Measurements from ENCODE around the gene GTSE1. TPM values are rescaled to one million over a fixed set of nuclear protein-coding genes. Genes with fewer than 3 reads are reported as not detected.

GTSE1 gene
- total RNA-seq, 1 experiment from 2014 or later, result 20.6 TPM

DNA sequence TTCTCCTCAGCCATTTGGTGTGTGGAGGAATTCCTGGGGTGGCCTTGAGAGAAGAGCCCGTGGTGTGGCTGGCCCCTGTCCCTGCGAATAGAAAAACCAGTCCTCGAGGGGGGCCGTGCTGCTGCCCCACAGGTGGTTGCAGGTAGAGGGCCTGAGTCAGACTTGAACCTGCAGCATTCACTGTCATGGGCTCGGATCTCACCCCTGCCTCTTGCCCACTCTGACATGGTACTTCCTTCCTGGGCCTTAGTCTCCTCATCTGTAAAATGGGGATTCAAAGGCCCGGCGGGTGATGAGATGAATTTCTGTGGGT is 58.3 kb downstream of the GTSE1 start:
- no peaks in the 10 kb centered on the region for H3F3A ChIP-seq (ENCODE audit: low read length, unreplicated experiment)
- no peak overlapping the region for H3K4me2 ChIP-seq (ENCODE audit: low read length)
- H3K9ac ChIP-seq (ENCODE audit: low read length), result no peak overlapping the region
- intact Hi-C loops (cut with micrococcal nuclease), result no loop called here
- TF ChIP-seq EZH2 (IDR thresholded peaks at IDR 0.05; ENCODE audit: low read length, unreplicated experiment), result no peak
- no peak for TF ChIP-seq EZH2phosphoT487 (IDR thresholded peaks at IDR 0.05; ENCODE audit: borderline replicate concordance, low read length)
- TF ChIP-seq CTCF (conservative IDR thresholded peaks at IDR 0.05; ENCODE audit: low read depth, low read length), result no peak
- no peaks in the 10 kb centered on the region for H3K9me3 ChIP-seq (ENCODE audit: low read length)
- no peaks in the 10 kb centered on the region for H3K79me2 ChIP-seq (ENCODE audit: low read length)
- CTCF ChIA-PET, result interaction anchor here (1.0 kb wide), 1 partner anchor 187 kb away, joined by 3 read pairs; no protein-coding TSS in a partner anchor
- no peak for ATAC-seq
- no peak overlapping the region for H2AFZ ChIP-seq (ENCODE audit: low read length)
- peaks cover 16% of the 10 kb centered on the region for H3K36me3 ChIP-seq (ENCODE audit: low read depth, low read length)
- no peak overlapping the region for H3K27ac ChIP-seq (ENCODE audit: low read length)
- POLR2A ChIA-PET (ENCODE audit: unreplicated experiment), result no interaction called here
- DNase-seq, result no peak
- no TSS peak for BruUV-seq (replicated peaks)
- H3K27me3 ChIP-seq (ENCODE audit: low read length), result no peaks in the 10 kb centered on the region
- H3K4me3 ChIP-seq (ENCODE audit: low read length), result no peak overlapping the region
- H3K4me1 ChIP-seq (ENCODE audit: insufficient read depth, low read length), result peaks cover 4% of the 10 kb centered on the region; the same call in 1 of the 2 replicates
- no peaks in the 10 kb centered on the region for H3K9me2 ChIP-seq (replicated peaks; ENCODE audit: low read length)
- no peaks in the 10 kb centered on the region for H4K20me1 ChIP-seq (ENCODE audit: low read length)

- H2AFZ ChIP-seq (ENCODE audit: low read length), result no peak overlapping the region
- ATAC-seq (peak; percentile 54), DNase-seq (peak; percentile 67)
- H3K9me3 ChIP-seq (ENCODE audit: low read length), result no peaks in the 10 kb centered on the region
- ChIA-PET POLR2A (ENCODE audit: unreplicated experiment) (no interaction called here), CTCF (interaction anchor here (0.5 to 1.0 kb wide), 2 partner anchors 107 to 186 kb away, joined by 3 to 6 read pairs; no protein-coding TSS in a partner anchor)
- BruUV-seq (replicated peaks), result no TSS peak
- no peak overlapping the region for H3K9ac ChIP-seq (ENCODE audit: low read length)
- no peaks in the 10 kb centered on the region for H3K9me2 ChIP-seq (replicated peaks; ENCODE audit: low read length)
- no peak overlapping the region for H3K4me2 ChIP-seq (ENCODE audit: low read length)
- H3K4me3 ChIP-seq (ENCODE audit: low read length), result no peak overlapping the region
- H3K4me1 ChIP-seq (ENCODE audit: insufficient read depth, low read length), result peaks cover 4% of the 10 kb centered on the region; the same call in 1 of the 2 replicates
- H3K27me3 ChIP-seq (ENCODE audit: low read length), result no peaks in the 10 kb centered on the region
- no peaks in the 10 kb centered on the region for H4K20me1 ChIP-seq (ENCODE audit: low read length)
- H3F3A ChIP-seq (ENCODE audit: low read length, unreplicated experiment), result no peaks in the 10 kb centered on the region
- H3K79me2 ChIP-seq (ENCODE audit: low read length), result no peaks in the 10 kb centered on the region
- no peak overlapping the region for H3K27ac ChIP-seq (ENCODE audit: low read length)
- intact Hi-C loops (cut with micrococcal nuclease), result no loop called here
- TF ChIP-seq EZH2phosphoT487 (IDR thresholded peaks at IDR 0.05; ENCODE audit: borderline replicate concordance, low read length), result no peak
- peak; percentile 76 for TF ChIP-seq CTCF (conservative IDR thresholded peaks at IDR 0.05; ENCODE audit: low read depth, low read length)
- H3K36me3 ChIP-seq (ENCODE audit: low read depth, low read length), result peaks cover 15% of the 10 kb centered on the region
Measured at GRCh38 chr22:46355369-46355995, 58.8 kb downstream of the GTSE1 start.

DNA sequence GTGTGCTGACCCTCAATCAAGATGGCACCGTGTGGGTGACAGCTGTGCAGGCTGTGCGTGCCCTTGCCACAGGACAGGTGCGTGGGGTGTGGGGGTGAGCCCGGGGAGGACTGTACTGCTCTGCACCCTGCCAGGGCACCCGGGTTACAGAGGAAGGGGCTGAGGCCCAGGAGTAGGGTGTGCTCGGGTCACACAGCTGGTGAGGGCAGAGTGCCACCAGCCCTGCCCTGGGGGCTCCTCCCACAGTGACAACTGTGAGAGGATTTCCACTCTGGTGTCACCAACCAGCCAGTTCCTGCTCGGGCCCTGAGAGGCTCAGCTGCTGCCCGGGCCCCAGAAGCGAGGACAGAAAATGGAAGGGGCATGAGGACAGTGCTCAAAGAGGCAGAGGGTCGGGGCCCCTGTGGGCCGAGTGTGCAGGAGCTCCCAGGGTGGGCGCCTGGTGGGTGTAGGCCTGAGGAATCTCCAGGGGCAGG is 59.4 kb downstream of the GTSE1 start:
- Histone ChIP-seq H3K4me1 (ENCODE audit: insufficient read depth, low read length) (peaks cover 4% of the 10 kb centered on the region; the same call in 1 of the 2 replicates), H3K9ac (ENCODE audit: low read length) (no peak overlapping the region), H3K79me2 (ENCODE audit: low read length) (no peaks in the 10 kb centered on the region), H3K4me2 (ENCODE audit: low read length) (no peak overlapping the region), H3K9me3 (ENCODE audit: low read length) (no peaks in the 10 kb centered on the region), H3K4me3 (ENCODE audit: low read length) (no peak overlapping the region), H3K9me2 (replicated peaks; ENCODE audit: low read length) (no peaks in the 10 kb centered on the region), H3K27ac (ENCODE audit: low read length) (no peak overlapping the region), H3K27me3 (ENCODE audit: low read length) (no peaks in the 10 kb centered on the region), H3K36me3 (ENCODE audit: low read depth, low read length) (peaks cover 15% of the 10 kb centered on the region), H2AFZ (ENCODE audit: low read length) (no peak overlapping the region), H3F3A (ENCODE audit: low read length, unreplicated experiment) (no peaks in the 10 kb centered on the region), H4K20me1 (ENCODE audit: low read length) (no peaks in the 10 kb centered on the region)
- POLR2A ChIA-PET (ENCODE audit: unreplicated experiment), result no interaction called here
- CTCF ChIA-PET, result interaction anchor here (0.5 to 1.0 kb wide), 2 partner anchors 106 to 186 kb away, joined by 3 to 6 read pairs; no protein-coding TSS in a partner anchor
- BruUV-seq (replicated peaks), result no TSS peak
- intact Hi-C loops (cut with micrococcal nuclease), result no loop called here
- DNase-seq, result no peak
- ATAC-seq, result no peak
- TF ChIP-seq CTCF (conservative IDR thresholded peaks at IDR 0.05; ENCODE audit: low read depth, low read length) (no peak), EZH2 (IDR thresholded peaks at IDR 0.05; ENCODE audit: low read length, unreplicated experiment) (no peak)
